ENCODE results near the gene RYR3. TPM values are rescaled to one million over a fixed set of nuclear protein-coding genes. Genes with fewer than 3 reads are reported as not detected.
"Not testable (repeated sequence)": the region's sequence is repeated elsewhere in the genome, so short reads cannot be mapped to it uniquely, and the experiment has no call there.

The RYR3 gene
- total RNA-seq, 2 experiments from 2014 or later, result not detected

GRCh38 chr15:33801954-33802353 is 491.2 kb downstream of the RYR3 start:
- H3K4me3 Mint-ChIP-seq, result no peak overlapping the region
- DNase-seq (no peak), ATAC-seq (no peak)
- no peaks in the 10 kb centered on the region for H3K36me3 Mint-ChIP-seq (ENCODE audit: low read depth)
- ChIA-PET CTCF (no interaction called here), POLR2A (no interaction called here)
- intact Hi-C loops (cut with DNase I, micrococcal nuclease), result loop anchor here in 1 of 2 experiments (10.0 kb wide), 1 partner anchor 57 kb away; no protein-coding TSS in a partner anchor
- H3K4me1 Mint-ChIP-seq, result no peaks in the 10 kb centered on the region
- peaks cover 4% of the 10 kb centered on the region for H3K27me3 Mint-ChIP-seq
- H3K27ac Mint-ChIP-seq, result no peak overlapping the region
- H3K9me3 Mint-ChIP-seq (ENCODE audit: low read depth), result no peaks in the 10 kb centered on the region

- Mint-ChIP-seq H3K36me3 (ENCODE audit: low read depth) (no peaks in the 10 kb centered on the region), H3K27me3 (peaks cover 6% of the 10 kb centered on the region)
Measured at GRCh38 chr15:33807665-33808064, 496.9 kb downstream of the RYR3 start.

GRCh38 chr15:33808720-33809457 is 498.1 kb downstream of the RYR3 start:
- ChIA-PET POLR2A (no interaction called here), CTCF (no interaction called here)
- Mint-ChIP-seq H3K27me3 (peaks cover 6% of the 10 kb centered on the region), H3K27ac (no peak overlapping the region), H3K4me1 (no peaks in the 10 kb centered on the region), H3K9me3 (ENCODE audit: low read depth) (no peaks in the 10 kb centered on the region), H3K36me3 (ENCODE audit: low read depth) (no peaks in the 10 kb centered on the region), H3K4me3 (no peak overlapping the region)
- ATAC-seq (no peak), DNase-seq (no peak)
- intact Hi-C loops (cut with DNase I, micrococcal nuclease), result loop anchor here in 1 of 2 experiments (10.0 kb wide), 1 partner anchor 64 kb away; no protein-coding TSS in a partner anchor

More at GRCh38 chr15:33807665-33808064, 496.9 kb downstream of the RYR3 start:
- Mint-ChIP-seq H3K4me3 (no peak overlapping the region), H3K27ac (no peak overlapping the region), H3K4me1 (no peaks in the 10 kb centered on the region), H3K9me3 (ENCODE audit: low read depth) (no peaks in the 10 kb centered on the region)
- no peak for DNase-seq
- ChIA-PET POLR2A (interaction anchor here (0.5 kb wide), 1 partner anchor 560 kb away, joined by 3 read pairs; no protein-coding TSS in a partner anchor), CTCF (no interaction called here)
- intact Hi-C loops (cut with DNase I, micrococcal nuclease), result loop anchor here in 1 of 2 experiments (10.0 kb wide), 1 partner anchor 63 kb away; no protein-coding TSS in a partner anchor
- no peak for ATAC-seq

GRCh38 chr15:33810073-33810595 is 499.4 kb downstream of the RYR3 start:
- Mint-ChIP-seq H3K4me3 (no peak overlapping the region), H3K27me3 (peaks cover 6% of the 10 kb centered on the region), H3K9me3 (ENCODE audit: low read depth) (no peaks in the 10 kb centered on the region), H3K36me3 (ENCODE audit: low read depth) (no peaks in the 10 kb centered on the region), H3K27ac (no peak overlapping the region), H3K4me1 (no peaks in the 10 kb centered on the region)
- no peak for DNase-seq
- POLR2A ChIA-PET, result no interaction called here
- CTCF ChIA-PET, result interaction anchor here (0.7 kb wide), 1 partner anchor 925 kb away, joined by 3 read pairs; no protein-coding TSS in a partner anchor
- no peak for ATAC-seq
- intact Hi-C loops (cut with DNase I, micrococcal nuclease), result no loop called here

- DNase-seq (no peak), ATAC-seq (no peak)
- Mint-ChIP-seq H3K36me3 (ENCODE audit: low read depth) (no peaks in the 10 kb centered on the region), H3K27ac (no peak overlapping the region), H3K4me3 (no peak overlapping the region), H3K9me3 (ENCODE audit: low read depth) (no peaks in the 10 kb centered on the region), H3K27me3 (peaks cover 6% of the 10 kb centered on the region), H3K4me1 (no peaks in the 10 kb centered on the region)
- POLR2A ChIA-PET, result no interaction called here
- intact Hi-C loops (cut with DNase I, micrococcal nuclease), result no loop called here
- CTCF ChIA-PET, result interaction anchor here (0.6 kb wide), 1 partner anchor 223 kb away, joined by 3 read pairs; no protein-coding TSS in a partner anchor
Measured at GRCh38 chr15:33810806-33811205, 500.0 kb downstream of the RYR3 start.

- Mint-ChIP-seq H3K4me3 (no peak overlapping the region), H3K9me3 (ENCODE audit: low read depth) (no peaks in the 10 kb centered on the region), H3K4me1 (no peaks in the 10 kb centered on the region), H3K27me3 (peaks cover 7% of the 10 kb centered on the region), H3K36me3 (ENCODE audit: low read depth) (no peaks in the 10 kb centered on the region), H3K27ac (no peak overlapping the region)
- no peak for DNase-seq
- no peak for ATAC-seq
- ChIA-PET POLR2A (no interaction called here), CTCF (interaction anchor here (0.7 kb wide), 2 partner anchors 17 to 77 kb away, joined by 3 read pairs; no protein-coding TSS in a partner anchor)
- intact Hi-C loops (cut with DNase I, micrococcal nuclease), result no loop called here
Measured at GRCh38 chr15:33813891-33814290, 503.1 kb downstream of the RYR3 start.

GRCh38 chr15:33819499-33819898 is 508.7 kb downstream of the RYR3 start:
- H3K27me3 Mint-ChIP-seq; ATAC-seq; H3K4me3 Mint-ChIP-seq; intact Hi-C loops (cut with DNase I, micrococcal nuclease); POLR2A ChIA-PET; DNase-seq; H3K27ac Mint-ChIP-seq; H3K4me1 Mint-ChIP-seq; H3K36me3 Mint-ChIP-seq (ENCODE audit: low read depth); H3K9me3 Mint-ChIP-seq (ENCODE audit: low read depth): not testable (repeated sequence)
- CTCF ChIA-PET, result interaction anchor here (0.5 kb wide), 1 partner anchor 63 kb away, joined by 3 read pairs; no protein-coding TSS in a partner anchor

GRCh38 chr15:33822479-33822878 is 511.7 kb downstream of the RYR3 start:
- ChIA-PET POLR2A (no interaction called here), CTCF (interaction anchor here (0.6 kb wide), 1 partner anchor 44 kb away, joined by 3 read pairs; no protein-coding TSS in a partner anchor)
- H3K27ac Mint-ChIP-seq, result no peak overlapping the region
- no peak overlapping the region for H3K4me3 Mint-ChIP-seq
- peaks cover 5% of the 10 kb centered on the region for H3K27me3 Mint-ChIP-seq
- intact Hi-C loops (cut with DNase I, micrococcal nuclease), result no loop called here
- DNase-seq (no peak), ATAC-seq (no peak)
- H3K9me3 Mint-ChIP-seq (ENCODE audit: low read depth), result no peaks in the 10 kb centered on the region
- no peaks in the 10 kb centered on the region for H3K36me3 Mint-ChIP-seq (ENCODE audit: low read depth)
- no peaks in the 10 kb centered on the region for H3K4me1 Mint-ChIP-seq

- ATAC-seq, result no peak
- DNase-seq, result no peak
- Mint-ChIP-seq H3K27ac (no peak overlapping the region), H3K27me3 (peaks cover 5% of the 10 kb centered on the region), H3K4me1 (no peaks in the 10 kb centered on the region), H3K36me3 (ENCODE audit: low read depth) (no peaks in the 10 kb centered on the region), H3K9me3 (ENCODE audit: low read depth) (no peaks in the 10 kb centered on the region), H3K4me3 (no peak overlapping the region)
- intact Hi-C loops (cut with DNase I, micrococcal nuclease), result no loop called here
- ChIA-PET POLR2A (no interaction called here), CTCF (no interaction called here)
Measured at GRCh38 chr15:33823119-33823518, 512.4 kb downstream of the RYR3 start.

GRCh38 chr15:33825453-33825852 is 514.7 kb downstream of the RYR3 start:
- ChIA-PET POLR2A (no interaction called here), CTCF (interaction anchor here (1.0 kb wide), 1 partner anchor 533 kb away, joined by 3 read pairs; no protein-coding TSS in a partner anchor)
- Mint-ChIP-seq H3K9me3 (ENCODE audit: low read depth) (no peaks in the 10 kb centered on the region), H3K36me3 (ENCODE audit: low read depth) (no peaks in the 10 kb centered on the region), H3K27ac (no peak overlapping the region), H3K4me1 (no peaks in the 10 kb centered on the region), H3K4me3 (no peak overlapping the region), H3K27me3 (peaks cover 5% of the 10 kb centered on the region)
- intact Hi-C loops (cut with DNase I, micrococcal nuclease), result no loop called here
- ATAC-seq, result no peak
- no peak for DNase-seq

GRCh38 chr15:33826201-33826600 is 515.4 kb downstream of the RYR3 start:
- Mint-ChIP-seq H3K27ac (no peak overlapping the region), H3K4me1 (no peaks in the 10 kb centered on the region), H3K9me3 (ENCODE audit: low read depth) (no peaks in the 10 kb centered on the region), H3K27me3 (peaks cover 5% of the 10 kb centered on the region), H3K4me3 (no peak overlapping the region), H3K36me3 (ENCODE audit: low read depth) (no peaks in the 10 kb centered on the region)
- intact Hi-C loops (cut with DNase I, micrococcal nuclease), result no loop called here
- ChIA-PET CTCF (interaction anchor here (1.0 kb wide), 1 partner anchor 534 kb away, joined by 3 read pairs; no protein-coding TSS in a partner anchor), POLR2A (no interaction called here)
- no peak for DNase-seq
- no peak for ATAC-seq

GRCh38 chr15:33830351-33830750 is 519.6 kb downstream of the RYR3 start:
- ChIA-PET CTCF (no interaction called here), POLR2A (no interaction called here)
- Mint-ChIP-seq H3K4me1 (no peaks in the 10 kb centered on the region), H3K4me3 (no peak overlapping the region), H3K9me3 (ENCODE audit: low read depth) (no peaks in the 10 kb centered on the region), H3K27ac (no peak overlapping the region), H3K36me3 (ENCODE audit: low read depth) (no peaks in the 10 kb centered on the region), H3K27me3 (peaks cover 5% of the 10 kb centered on the region)
- DNase-seq (no peak), ATAC-seq (no peak)
- intact Hi-C loops (cut with DNase I, micrococcal nuclease), result no loop called here

Measured in activated CD4-positive, alpha-beta T cell treated with anti-CD3 and anti-CD28 coated beads for 36 hours (primary cell).